ENCODE results near the gene MMP10. TPM values are rescaled to one million over a fixed set of nuclear protein-coding genes. Genes with fewer than 3 reads are reported as not detected.

The MMP10 gene
- total and polyA plus RNA-seq, 2 experiments from 2014 or later = 0.10 TPM; not detected in 1

GRCh38 chr11:102776454-102776853, 4.0 kb downstream of the MMP10 start:
- no peak overlapping the region for H3K4me3 ChIP-seq
- Mint-ChIP-seq H3K27ac (no peak overlapping the region), H3K9me3 (no peaks in the 10 kb centered on the region), H3K36me3 (ENCODE audit: low read depth) (no peaks in the 10 kb centered on the region), H3K4me3 (no peak overlapping the region), H3K27me3 (ENCODE audit: insufficient read depth, low read depth, poor library complexity) (no peaks in the 10 kb centered on the region), H3K4me1 (peaks cover 13% of the 10 kb centered on the region; the same call in 2 of the 3 replicates)
- no peaks in the 10 kb centered on the region for H4K20me1 ChIP-seq (replicated peaks; ENCODE audit: insufficient read depth)
- H3K36me3 ChIP-seq (ENCODE audit: insufficient read depth) = no peaks in the 10 kb centered on the region
- no peak for TF ChIP-seq STAT1 (IDR thresholded peaks at IDR 0.05; ENCODE audit: unreplicated experiment)
- no peak for TF ChIP-seq EZH2 (IDR thresholded peaks at IDR 0.05; ENCODE audit: low read depth, unreplicated experiment)
- no peak for TF ChIP-seq CREB1 (CRISPR knock-in tag; IDR thresholded peaks at IDR 0.05; ENCODE audit: low read depth)
- TF ChIP-seq POLR2AphosphoS5 (IDR thresholded peaks at IDR 0.05; ENCODE audit: low read depth) = no peak
- no peak for TF ChIP-seq NANOG (IDR thresholded peaks at IDR 0.05; ENCODE audit: borderline replicate concordance)
- no peak for TF ChIP-seq ZNF331 (CRISPR knock-in tag; IDR thresholded peaks at IDR 0.05; ENCODE audit: low read depth)
- TF ChIP-seq REST (IDR thresholded peaks at IDR 0.05; ENCODE audit: unreplicated experiment) = no peak
- no peak for TF ChIP-seq ZNF462 (CRISPR knock-in tag; IDR thresholded peaks at IDR 0.05)
- no peak for TF ChIP-seq ETS1 (IDR thresholded peaks at IDR 0.05)
- TF ChIP-seq CTCF (conservative IDR thresholded peaks at IDR 0.05; ENCODE audit: low read depth in 2 of 2) = no peak
- no peak for TF ChIP-seq ZNF114 (CRISPR knock-in tag; IDR thresholded peaks at IDR 0.05)
- TF ChIP-seq EZH2phosphoT487 (IDR thresholded peaks at IDR 0.05; ENCODE audit: unreplicated experiment) = no peak
- TF ChIP-seq JUNB (IDR thresholded peaks at IDR 0.05; ENCODE audit: unreplicated experiment) = no peak
- no peaks in the 10 kb centered on the region for H3K79me2 ChIP-seq (replicated peaks; ENCODE audit: insufficient read depth)
- DNase-seq (ENCODE audit: low spot score) (no peak), ATAC-seq (no peak)
- H3K27me3 ChIP-seq (ENCODE audit: insufficient read depth) = no peaks in the 10 kb centered on the region
- peaks cover 11% of the 10 kb centered on the region for H3K4me1 ChIP-seq (ENCODE audit: insufficient read depth)
- H3K4me2 ChIP-seq = no peak overlapping the region
- H3K27ac ChIP-seq (ENCODE audit: low read depth) = no peak overlapping the region
- H2AFZ ChIP-seq = no peak overlapping the region
- no peaks in the 10 kb centered on the region for H3K9me2 ChIP-seq (ENCODE audit: insufficient read depth)
- no peaks in the 10 kb centered on the region for H3F3A ChIP-seq (replicated peaks; ENCODE audit: low read depth)

Data from GM23338 (cell line).